Hepatocyte (in vitro differentiated cells): Measurements from ENCODE around the gene WDR17. TPM values are rescaled to one million over a fixed set of nuclear protein-coding genes. Genes with fewer than 3 reads are reported as not detected.

Source experiments
- DNase-seq: peaks from one replicate; pipeline ENCODE4 v3.0.0-alpha.2; 2016; ENCODE audit warnings: low spot score
- H2AFZ ChIP-seq: fragments of 200-600 bp; sonication (generic); 2 replicates; pipeline ENCODE4 v1.6.0; 2016; ENCODE audit warnings: antibody characterized with exemption, mild to moderate bottlenecking
- H3K27ac ChIP-seq: fragments of 200-600 bp; sonication (generic); 2 replicates; pipeline ENCODE4 v1.5.1; 2016; ENCODE audit warnings: mild to moderate bottlenecking
- H3K27me3 ChIP-seq: fragments of 200-600 bp; sonication (generic); 2 replicates; pipeline ENCODE4 v1.6.1; 2016
- H3K36me3 ChIP-seq: fragments of 200-600 bp; sonication (generic); replicated peaks from 2 replicates; pipeline ENCODE4 v1.5.1; 2016; ENCODE audit warnings: low read depth; ENCODE audit not compliant: insufficient read depth
- H3K4me1 ChIP-seq: fragments of 200-600 bp; sonication (generic); 2 replicates; pipeline ENCODE4 v1.5.1; 2016; ENCODE audit warnings: mild to moderate bottlenecking, moderate library complexity; ENCODE audit not compliant: insufficient read depth
- H3K4me2 ChIP-seq: fragments of 200-600 bp; sonication (generic); 2 replicates; pipeline ENCODE4 v1.6.0; 2016
- H3K4me3 ChIP-seq: fragments of 200-600 bp; sonication (generic); 2 replicates; pipeline ENCODE4 v1.5.1; 2016; ENCODE audit warnings: mild to moderate bottlenecking
- H3K79me2 ChIP-seq: fragments of 200-600 bp; sonication (generic); 2 replicates; pipeline ENCODE4 v1.6.0; 2017; ENCODE audit warnings: mild to moderate bottlenecking
- H3K9me2 ChIP-seq: fragments of 200-600 bp; sonication (generic); replicated peaks from 2 replicates; pipeline ENCODE4 v1.6.0; 2017; ENCODE audit warnings: mild to moderate bottlenecking; ENCODE audit not compliant: insufficient read depth
- H3K9me3 ChIP-seq: fragments of 200-600 bp; sonication (generic); 2 replicates; pipeline ENCODE4 v1.5.1; 2016; ENCODE audit warnings: low read depth, mild to moderate bottlenecking
- H4K20me1 ChIP-seq: fragments of 200-600 bp; sonication (generic); 2 replicates; pipeline ENCODE4 v1.6.0; 2016; ENCODE audit warnings: mild to moderate bottlenecking; ENCODE audit not compliant: insufficient read depth, poor library complexity, severe bottlenecking
- EZH2 ChIP-seq: fragments of 200-600 bp; sonication (generic); IDR thresholded peaks from 2 replicates; pipeline ENCODE4 v1.6.1; 2016; ENCODE audit warnings: antibody characterized with exemption, mild to moderate bottlenecking, borderline replicate concordance
- EZH2phosphoT487 ChIP-seq: fragments of 200-600 bp; sonication (generic); IDR thresholded peaks from one replicate; pipeline ENCODE4 v1.6.1; 2018; ENCODE audit warnings: antibody characterized with exemption, mild to moderate bottlenecking, low read depth, moderate library complexity; ENCODE audit not compliant: unreplicated experiment, severe bottlenecking
- WGBS: methylation state at CpG from one replicate; pipeline ENCODE4 v1.1.6; 2016; ENCODE audit warnings: low lambda C conversion rate; ENCODE audit errors: missing lambda C conversion rate; 5-methylcytosine and 5-hydroxymethylcytosine counted together
- polyA plus RNA-seq: library from polyadenylated mRNA; unstranded; fragments of >200 nt; fragmentation: Nextera tagmentation; extraction: Ambion mirVana; gene quantifications from 2 replicates; pipeline ENCODE4 v1.2.1, GENCODE V29; 2016
- total RNA-seq: library from RNA; depleted of rRNA; stranded (reverse); fragments of >200 nt; gene quantifications from 2 replicates; pipeline ENCODE4 v1.2.3, GENCODE V29; 2014
- TF ChIP-seq, protein P1 (sequence below): fragments of 200-600 bp; sonication (generic); IDR thresholded peaks from 2 replicates; pipeline ENCODE4 v1.5.1; 2016; ENCODE audit warnings: antibody characterized with exemption, mild to moderate bottlenecking; ENCODE audit not compliant: poor library complexity

Gene WDR17
- total and polyA plus RNA-seq, 2 experiments from 2014 or later = 0.63 to 1.1 TPM

DNA sequence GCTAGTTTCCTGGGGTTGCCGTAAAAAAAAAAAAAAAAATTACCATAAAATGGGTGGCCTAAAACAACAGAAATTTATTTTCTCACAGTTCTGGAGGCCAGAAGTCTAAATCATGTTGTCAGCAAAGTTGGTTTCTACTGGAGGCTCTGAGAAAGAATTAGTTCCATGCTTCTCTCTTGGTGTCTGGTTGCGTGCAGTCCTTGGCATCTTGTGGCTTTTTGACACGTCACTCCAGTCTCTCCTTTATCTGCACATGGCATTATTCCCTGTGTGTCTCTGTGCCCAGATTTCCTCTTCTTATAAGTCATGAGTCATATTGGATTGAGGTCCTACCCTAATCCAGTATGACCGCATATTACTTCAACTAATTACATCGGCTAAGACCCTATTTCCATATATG lies 91.0 kb downstream of the WDR17 start:
- no peaks in the 10 kb centered on the region for H3K27me3 ChIP-seq
- no peaks in the 10 kb centered on the region for H3K79me2 ChIP-seq
- no peaks in the 10 kb centered on the region for H3K9me3 ChIP-seq
- no peaks in the 10 kb centered on the region for H3K36me3 ChIP-seq
- H3K4me3 ChIP-seq = no peak overlapping the region
- H3K4me1 ChIP-seq = no peaks in the 10 kb centered on the region
- H3K4me2 ChIP-seq = no peak overlapping the region
- 98% methylated on average over 5 of the region's 5 CpGs for WGBS
- H2AFZ ChIP-seq = no peak overlapping the region
- H3K27ac ChIP-seq = no peak overlapping the region
- DNase-seq = no peak
- H4K20me1 ChIP-seq = no peaks in the 10 kb centered on the region
- TF ChIP-seq EZH2 = no peak
- TF ChIP-seq, protein P1, sequence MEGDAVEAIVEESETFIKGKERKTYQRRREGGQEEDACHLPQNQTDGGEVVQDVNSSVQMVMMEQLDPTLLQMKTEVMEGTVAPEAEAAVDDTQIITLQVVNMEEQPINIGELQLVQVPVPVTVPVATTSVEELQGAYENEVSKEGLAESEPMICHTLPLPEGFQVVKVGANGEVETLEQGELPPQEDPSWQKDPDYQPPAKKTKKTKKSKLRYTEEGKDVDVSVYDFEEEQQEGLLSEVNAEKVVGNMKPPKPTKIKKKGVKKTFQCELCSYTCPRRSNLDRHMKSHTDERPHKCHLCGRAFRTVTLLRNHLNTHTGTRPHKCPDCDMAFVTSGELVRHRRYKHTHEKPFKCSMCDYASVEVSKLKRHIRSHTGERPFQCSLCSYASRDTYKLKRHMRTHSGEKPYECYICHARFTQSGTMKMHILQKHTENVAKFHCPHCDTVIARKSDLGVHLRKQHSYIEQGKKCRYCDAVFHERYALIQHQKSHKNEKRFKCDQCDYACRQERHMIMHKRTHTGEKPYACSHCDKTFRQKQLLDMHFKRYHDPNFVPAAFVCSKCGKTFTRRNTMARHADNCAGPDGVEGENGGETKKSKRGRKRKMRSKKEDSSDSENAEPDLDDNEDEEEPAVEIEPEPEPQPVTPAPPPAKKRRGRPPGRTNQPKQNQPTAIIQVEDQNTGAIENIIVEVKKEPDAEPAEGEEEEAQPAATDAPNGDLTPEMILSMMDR = no peak
- TF ChIP-seq EZH2phosphoT487 = no peak
- no peaks in the 10 kb centered on the region for H3K9me2 ChIP-seq

DNA sequence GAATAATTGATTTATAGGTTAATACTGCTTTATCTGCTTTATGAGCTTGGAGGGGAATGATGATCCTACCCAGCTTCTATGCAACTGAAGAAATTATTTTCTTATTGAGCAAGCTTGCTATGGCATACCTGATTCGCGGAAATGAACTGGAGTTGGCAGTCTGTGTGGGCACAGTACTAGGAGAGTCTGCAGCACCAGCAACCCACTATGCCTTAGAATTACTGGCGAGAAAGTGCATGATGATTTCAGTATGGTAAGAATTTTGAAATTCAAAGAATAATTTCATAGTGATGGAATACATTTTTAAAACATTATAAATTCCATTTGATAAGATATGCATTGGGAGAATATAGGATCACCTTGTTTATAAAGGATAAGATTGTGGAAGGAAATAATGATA lies 97.4 kb downstream of the WDR17 start:
- H3K4me2 ChIP-seq = no peak overlapping the region
- H3K9me2 ChIP-seq = no peaks in the 10 kb centered on the region
- DNase-seq = no peak
- TF ChIP-seq, protein P1 = no peak
- no peak for TF ChIP-seq EZH2
- no peak for TF ChIP-seq EZH2phosphoT487
- no peak overlapping the region for H2AFZ ChIP-seq
- 99% methylated on average over 3 of the region's 3 CpGs for WGBS
- no peaks in the 10 kb centered on the region for H3K36me3 ChIP-seq
- no peaks in the 10 kb centered on the region for H3K79me2 ChIP-seq
- no peaks in the 10 kb centered on the region for H3K4me1 ChIP-seq
- no peaks in the 10 kb centered on the region for H4K20me1 ChIP-seq
- no peaks in the 10 kb centered on the region for H3K27me3 ChIP-seq
- H3K4me3 ChIP-seq = no peak overlapping the region
- no peak overlapping the region for H3K27ac ChIP-seq
- H3K9me3 ChIP-seq = no peaks in the 10 kb centered on the region

DNA sequence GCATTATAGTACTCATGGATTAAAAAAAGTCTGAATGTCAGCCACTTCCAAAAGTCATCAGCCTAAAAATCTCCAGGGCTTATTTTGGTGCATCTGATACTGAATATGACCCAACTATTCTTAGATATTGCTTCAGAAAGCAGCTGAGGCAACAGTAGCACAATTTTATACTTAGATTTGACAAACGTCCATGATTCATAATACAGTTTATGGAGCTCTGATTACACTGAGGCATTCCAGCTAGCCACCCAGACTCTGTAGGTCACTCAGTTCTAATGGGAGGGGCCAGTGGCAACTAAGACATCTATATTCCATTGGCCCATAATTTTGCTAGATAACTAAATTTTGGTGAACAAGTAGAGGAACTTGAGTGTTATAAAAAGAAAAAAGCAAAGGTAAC lies 119.4 kb downstream of the WDR17 start:
- Histone ChIP-seq H3K4me2 (no peak overlapping the region), H3K9me3 (no peaks in the 10 kb centered on the region), H3K4me1 (no peaks in the 10 kb centered on the region), H3K9me2 (no peaks in the 10 kb centered on the region), H3K27me3 (no peaks in the 10 kb centered on the region), H3K27ac (no peak overlapping the region), H3K36me3 (no peaks in the 10 kb centered on the region), H3K4me3 (no peak overlapping the region), H2AFZ (no peak overlapping the region), H3K79me2 (no peaks in the 10 kb centered on the region), H4K20me1 (no peaks in the 10 kb centered on the region)
- 48% methylated on average over 1 of the region's 1 CpG for WGBS
- TF ChIP-seq, protein P1 = no peak
- TF ChIP-seq EZH2 = no peak
- no peak for TF ChIP-seq EZH2phosphoT487
- DNase-seq = no peak

DNA sequence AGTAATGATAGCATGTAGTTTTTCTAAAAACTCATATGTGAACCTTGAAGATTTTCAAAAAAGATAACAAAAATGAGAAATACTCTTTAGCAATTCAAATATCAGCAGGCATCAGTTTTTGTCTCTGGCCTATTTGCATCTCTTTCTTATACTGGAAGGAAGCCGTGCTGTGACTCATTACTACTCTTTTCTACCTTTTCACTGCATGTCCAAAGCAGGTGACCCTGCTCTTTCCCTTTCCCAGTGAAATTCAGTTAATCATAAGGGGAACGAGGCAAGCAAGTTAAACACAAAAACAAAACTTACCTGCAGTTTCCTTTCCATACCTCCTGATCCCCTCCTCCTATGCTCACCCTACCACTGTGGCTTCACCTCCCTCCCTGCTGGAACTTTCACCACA lies 120.4 kb downstream of the WDR17 start:
- DNase-seq = no peak
- WGBS = 63% methylated on average over 2 of the region's 2 CpGs
- Histone ChIP-seq H3K27me3 (no peaks in the 10 kb centered on the region), H4K20me1 (no peaks in the 10 kb centered on the region), H3K4me2 (no peak overlapping the region), H3K36me3 (no peaks in the 10 kb centered on the region), H3K4me1 (no peaks in the 10 kb centered on the region), H2AFZ (no peak overlapping the region), H3K27ac (no peak overlapping the region), H3K9me2 (no peaks in the 10 kb centered on the region), H3K79me2 (no peaks in the 10 kb centered on the region), H3K9me3 (no peaks in the 10 kb centered on the region), H3K4me3 (no peak overlapping the region)
- TF ChIP-seq, protein P1 = no peak
- no peak for TF ChIP-seq EZH2
- TF ChIP-seq EZH2phosphoT487 = no peak
